ENCODE measurements around the gene ARSG.

GRCh38 chr17:68422821-68423220, 131.5 kb downstream of the ARSG start:
- TF ChIP-seq HDAC8 (tag; IDR thresholded peaks at IDR 0.05) = no peak
- TF ChIP-seq MYBL2 (IDR thresholded peaks at IDR 0.05; ENCODE audit: low read depth) = no peak
- no peak for TF ChIP-seq MYBL2 (CRISPR knock-in tag; IDR thresholded peaks at IDR 0.05; ENCODE audit: borderline replicate concordance)
- no peak for TF ChIP-seq POLR2A (conservative IDR thresholded peaks at IDR 0.05)
- TF ChIP-seq CTCF (IDR thresholded peaks at IDR 0.05 in 2 of 3, conservative IDR thresholded peaks at IDR 0.05 in 1 of 3; ENCODE audit: insufficient read depth in 2 of 3, low read depth in 1 of 3, low read length in 3 of 3) = no peak
